GM12874 (cell line): ENCODE results near the gene EIF5A2.

Experiments
- TF ChIP-seq, protein P1 (sequence below): IDR thresholded peaks from 2 replicates; pipeline ENCODE4 v1.5.1; 2011; ENCODE audit warnings: low read depth, mild to moderate bottlenecking, control low read depth, low read length, moderate library complexity; ENCODE audit not compliant: insufficient read depth

The EIF5A2 gene

DNA sequence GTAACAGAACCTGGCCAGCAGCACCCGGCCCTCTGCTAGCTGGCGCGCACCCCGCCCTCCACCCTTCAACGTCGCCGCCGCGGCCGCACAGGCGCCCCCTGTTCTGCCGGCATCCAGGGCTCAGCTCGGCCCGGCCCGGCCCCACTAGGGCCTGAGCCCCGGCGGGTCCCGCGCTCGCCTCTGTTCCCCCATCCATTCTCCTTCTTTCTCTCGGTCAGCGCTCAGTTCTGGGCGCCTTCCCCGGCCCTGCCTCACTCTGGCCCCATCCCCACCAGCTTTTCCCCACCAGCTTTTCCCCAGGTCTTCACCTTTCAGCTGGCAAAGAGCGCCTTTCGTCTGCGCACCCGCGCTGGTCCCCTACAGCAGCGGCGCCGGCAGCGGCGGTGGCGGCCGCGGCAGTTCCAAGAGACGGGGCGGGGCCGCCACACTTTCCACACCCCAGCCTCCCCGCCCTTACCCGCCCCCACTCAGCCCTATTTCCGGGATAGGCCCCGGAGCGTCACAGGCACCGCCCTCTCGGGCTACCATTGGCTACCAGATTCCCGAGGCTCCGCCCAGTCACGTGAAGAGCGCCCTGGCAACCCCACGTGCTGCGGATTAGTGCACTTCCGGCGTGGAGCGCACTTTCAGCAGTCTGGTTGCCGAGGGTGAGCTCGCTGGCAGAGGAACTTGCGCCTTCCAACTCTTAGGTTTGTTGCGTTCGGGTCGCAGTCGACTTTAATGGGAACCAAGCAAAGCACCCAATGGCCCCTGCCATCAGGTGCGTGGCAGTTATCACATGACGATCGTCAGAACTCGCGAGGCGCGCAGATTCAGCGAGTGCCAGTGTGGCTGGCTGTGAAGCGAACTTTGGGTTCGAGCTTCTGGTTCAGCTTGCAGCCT, at the start of gene EIF5A2:
Gene EIF5A2 (minus strand): TSS at position 403 of the 882 bp plus-strand sequence. CDS start 831 bp downstream, outside the sequence.
- TF ChIP-seq, protein P1, sequence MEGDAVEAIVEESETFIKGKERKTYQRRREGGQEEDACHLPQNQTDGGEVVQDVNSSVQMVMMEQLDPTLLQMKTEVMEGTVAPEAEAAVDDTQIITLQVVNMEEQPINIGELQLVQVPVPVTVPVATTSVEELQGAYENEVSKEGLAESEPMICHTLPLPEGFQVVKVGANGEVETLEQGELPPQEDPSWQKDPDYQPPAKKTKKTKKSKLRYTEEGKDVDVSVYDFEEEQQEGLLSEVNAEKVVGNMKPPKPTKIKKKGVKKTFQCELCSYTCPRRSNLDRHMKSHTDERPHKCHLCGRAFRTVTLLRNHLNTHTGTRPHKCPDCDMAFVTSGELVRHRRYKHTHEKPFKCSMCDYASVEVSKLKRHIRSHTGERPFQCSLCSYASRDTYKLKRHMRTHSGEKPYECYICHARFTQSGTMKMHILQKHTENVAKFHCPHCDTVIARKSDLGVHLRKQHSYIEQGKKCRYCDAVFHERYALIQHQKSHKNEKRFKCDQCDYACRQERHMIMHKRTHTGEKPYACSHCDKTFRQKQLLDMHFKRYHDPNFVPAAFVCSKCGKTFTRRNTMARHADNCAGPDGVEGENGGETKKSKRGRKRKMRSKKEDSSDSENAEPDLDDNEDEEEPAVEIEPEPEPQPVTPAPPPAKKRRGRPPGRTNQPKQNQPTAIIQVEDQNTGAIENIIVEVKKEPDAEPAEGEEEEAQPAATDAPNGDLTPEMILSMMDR = no peak

GRCh38 chr3:170956647-170957046, 48.2 kb upstream of the EIF5A2 start:
- TF ChIP-seq, protein P1 = no peak

DNA sequence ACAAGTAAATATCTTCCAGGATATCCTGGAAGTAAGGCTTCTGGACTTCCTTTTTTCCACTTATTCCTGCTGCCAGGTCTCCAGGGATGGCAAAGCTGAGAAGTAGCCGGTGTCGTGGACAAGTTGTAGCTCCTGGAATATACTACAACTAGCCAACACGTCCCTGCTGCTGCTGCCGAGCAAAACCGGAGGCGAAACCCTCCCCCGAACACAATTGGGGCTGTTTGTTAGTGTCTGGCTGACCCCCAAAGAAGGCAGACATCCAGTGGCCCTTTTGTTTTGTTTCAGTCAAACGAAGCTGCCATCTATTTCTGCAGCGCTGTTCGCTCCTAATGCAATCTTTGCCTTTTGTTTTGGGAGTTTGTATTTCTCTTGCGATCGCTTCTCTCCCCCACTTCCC, 45.3 kb upstream of the EIF5A2 start:
- TF ChIP-seq, protein P1 = no peak

DNA sequence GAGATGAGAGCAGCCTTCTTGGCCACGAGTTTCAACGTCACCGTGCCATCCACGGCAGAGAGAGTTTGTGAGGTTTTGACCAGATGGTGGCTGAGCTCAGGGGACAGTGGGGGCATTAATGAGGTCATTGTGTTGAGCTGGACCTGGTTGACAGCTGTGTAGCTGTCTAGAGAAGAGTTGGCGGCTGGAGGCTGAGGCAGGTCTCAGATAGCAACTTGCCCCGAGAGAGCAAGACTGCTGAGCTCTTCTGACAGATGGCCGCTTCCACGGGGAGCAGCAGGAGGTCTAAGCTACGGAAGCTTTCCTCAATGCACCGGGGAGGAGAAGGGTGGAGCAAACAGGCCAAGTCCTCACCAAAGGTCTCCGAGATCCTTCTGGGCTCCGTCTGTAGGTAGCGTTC, 44.8 kb upstream of the EIF5A2 start:
- TF ChIP-seq, protein P1 = no peak

- TF ChIP-seq, protein P1 = no peak
These were observed 40.8 kb upstream of the EIF5A2 start for GRCh38 chr3:170949211-170949610.

- TF ChIP-seq, protein P1 = no peak
These were observed 38.8 kb upstream of the EIF5A2 start for GRCh38 chr3:170947018-170947769.

GRCh38 chr3:170942011-170942410, 33.6 kb upstream of the EIF5A2 start:
- TF ChIP-seq, protein P1 = no peak
